ENCODE measurements around the gene PPP1R1B.

Gene PPP1R1B

GRCh38 chr17:39600288-39600996 is 26.3 kb upstream of the PPP1R1B start:
- no peak for DNase-seq (ENCODE audit: low read depth in 2 of 2)

- no peak for DNase-seq (ENCODE audit: low read depth in 2 of 2)
Observed at GRCh38 chr17:39600997-39601597, 25.7 kb upstream of the PPP1R1B start.

- no peak for DNase-seq (ENCODE audit: low read depth in 2 of 2)
Observed at GRCh38 chr17:39601758-39602532, 24.8 kb upstream of the PPP1R1B start.

- DNase-seq (ENCODE audit: low read depth in 2 of 2) = no peak
Observed at GRCh38 chr17:39602533-39603303, 24.0 kb upstream of the PPP1R1B start.

- no peak for DNase-seq (ENCODE audit: low read depth in 2 of 2)
Observed at GRCh38 chr17:39603304-39604016, 23.3 kb upstream of the PPP1R1B start.

- no peak for DNase-seq (ENCODE audit: low read depth in 2 of 2)
Observed at GRCh38 chr17:39604911-39605491, 21.8 kb upstream of the PPP1R1B start.

GRCh38 chr17:39605492-39606433 is 21.0 kb upstream of the PPP1R1B start:
- DNase-seq (ENCODE audit: low read depth in 2 of 2) = no peak

- no peak for DNase-seq (ENCODE audit: low read depth in 2 of 2)
Observed at GRCh38 chr17:39606434-39607056, 20.2 kb upstream of the PPP1R1B start.

- no peak for DNase-seq (ENCODE audit: low read depth in 2 of 2)
Observed at GRCh38 chr17:39607057-39607850, 19.5 kb upstream of the PPP1R1B start.

- no peak for DNase-seq (ENCODE audit: low read depth in 2 of 2)
Observed at GRCh38 chr17:39607851-39608130, 19.0 kb upstream of the PPP1R1B start, which contains the start of gene NEUROD2. Gene NEUROD2, minus strand, starts transcription at chr17:39607920. Its CDS starts 1,321 bp downstream, at chr17:39606599.

DNA sequence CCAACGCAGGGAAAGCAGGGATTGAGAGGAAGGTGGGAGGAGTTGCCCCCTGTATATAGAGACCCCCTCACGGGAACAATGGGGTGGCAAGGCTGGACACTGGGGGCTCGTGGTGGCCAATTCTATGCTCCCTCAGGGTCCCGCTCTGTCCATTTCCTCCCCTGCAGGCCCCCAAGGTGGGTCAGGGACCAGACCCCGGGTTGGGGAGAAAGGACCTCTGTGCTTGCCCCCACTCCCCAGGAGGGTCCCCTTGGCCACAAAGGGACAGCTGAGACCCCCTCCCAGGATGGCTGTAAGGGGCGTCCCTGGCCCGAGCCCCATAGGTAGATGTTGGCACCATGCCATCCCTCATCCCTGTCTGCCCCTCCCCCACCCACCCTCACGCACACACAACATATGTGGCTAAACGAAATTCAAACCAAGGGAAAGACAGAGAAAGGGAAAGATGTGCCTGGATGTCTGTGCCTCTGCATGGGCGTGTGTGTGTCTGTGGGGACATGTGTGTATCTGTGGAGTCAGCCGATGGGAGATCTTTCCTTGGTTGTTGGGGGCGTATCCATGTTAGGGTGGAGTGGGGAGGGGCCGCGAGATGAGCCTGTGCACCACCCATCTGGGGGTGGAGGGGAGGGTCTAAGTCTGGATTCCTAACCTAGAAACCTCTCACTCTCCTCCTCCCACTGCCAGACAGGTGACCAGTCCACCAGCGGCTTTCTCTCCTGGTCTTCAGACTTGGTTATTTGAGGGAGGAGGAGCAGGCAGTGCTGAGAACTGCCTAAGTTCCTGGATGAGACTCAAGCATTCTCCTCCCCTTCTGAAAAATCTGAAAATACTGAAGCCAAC is 18.4 kb upstream of the PPP1R1B start:
- DNase-seq (ENCODE audit: low read depth in 2 of 2) = no peak

GRCh38 chr17:39609416-39610025 is 17.2 kb upstream of the PPP1R1B start:
- DNase-seq (ENCODE audit: low read depth in 2 of 2) = no peak

DNA sequence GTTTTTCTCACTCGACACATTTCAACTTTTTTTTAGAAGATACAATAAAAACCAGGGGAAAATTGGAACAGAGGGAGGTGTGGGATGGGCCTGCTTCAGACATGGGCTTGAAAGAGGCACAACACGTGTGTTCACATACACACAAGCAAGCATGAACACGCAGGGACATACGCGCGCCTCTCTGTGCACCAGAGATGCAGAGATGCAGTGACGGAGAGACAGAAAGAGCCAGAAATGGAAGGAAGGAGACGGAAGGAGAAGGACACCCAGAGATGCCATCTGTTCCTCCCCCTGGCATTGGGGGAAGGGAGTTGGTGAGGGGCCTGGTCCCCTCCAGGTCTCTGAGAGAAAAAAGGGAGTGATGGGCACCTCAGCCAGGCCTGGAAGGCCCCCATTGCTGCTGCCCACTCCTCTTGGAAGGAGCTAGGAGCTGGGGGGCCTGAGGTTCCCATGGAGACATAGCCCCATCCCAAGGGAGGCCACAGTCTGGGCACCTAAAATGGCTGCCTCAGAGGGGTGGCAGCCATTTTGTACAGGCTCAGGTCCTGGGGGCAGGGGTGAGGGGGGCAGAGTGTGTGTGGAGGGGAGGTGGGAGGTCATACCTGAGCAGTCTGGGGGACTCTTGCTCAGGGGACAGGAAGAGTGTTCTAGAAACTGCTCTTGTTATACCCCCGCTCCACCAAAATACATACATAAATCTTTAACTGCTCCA is 15.2 kb upstream of the PPP1R1B start:
- DNase-seq (ENCODE audit: low read depth in 2 of 2) = no peak

GRCh38 chr17:39612291-39612894 is 14.4 kb upstream of the PPP1R1B start:
- no peak for DNase-seq (ENCODE audit: low read depth in 2 of 2)

GRCh38 chr17:39612935-39613464 is 13.8 kb upstream of the PPP1R1B start:
- DNase-seq (ENCODE audit: low read depth in 2 of 2) = no peak

DNA sequence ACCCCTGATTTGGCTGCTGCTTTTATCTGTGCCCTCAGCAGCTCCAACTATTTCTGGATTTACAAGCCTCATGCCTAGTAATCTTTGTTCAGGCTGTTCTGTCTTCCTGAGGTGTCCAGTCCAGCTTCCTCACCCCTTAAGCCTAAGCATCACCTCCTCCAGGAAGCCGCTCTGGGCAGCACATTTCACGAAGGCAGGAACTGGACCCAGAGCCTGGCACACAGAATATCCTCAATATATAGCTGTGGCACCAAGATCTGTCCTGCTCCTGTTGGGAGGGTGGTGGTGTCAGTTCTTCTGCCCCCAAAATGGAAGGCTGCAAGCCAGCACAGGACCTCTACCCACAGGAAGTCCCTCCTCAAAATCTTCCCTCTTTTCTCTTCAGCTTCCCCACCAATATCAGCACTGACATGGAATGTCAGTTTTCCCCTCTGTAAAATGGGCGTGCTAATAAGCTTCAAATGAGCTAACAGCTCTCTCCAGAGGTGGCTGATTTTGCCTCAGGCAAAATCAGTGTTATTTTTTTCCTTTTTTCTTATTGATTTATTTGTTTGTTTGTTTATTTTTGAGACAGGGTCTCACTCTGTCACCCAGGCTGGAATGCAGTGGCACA is 12.1 kb upstream of the PPP1R1B start:
- DNase-seq (ENCODE audit: low read depth in 2 of 2) = no peak

Measured in activated CD8-positive, alpha-beta memory T cell treated with anti-CD3 and anti-CD28 coated beads for 4 hours (primary cell).